HEK293T (cell line): ENCODE measurements around the gene EXOC6.

Source experiments
- BHLHE40 ChIP-seq: fragments of 450-650 bp; IDR thresholded peaks from 2 replicates; pipeline ENCODE4 v1.6.1; 2016; ENCODE audit warnings: mild to moderate bottlenecking, moderate library complexity, borderline replicate concordance
- CTBP1 ChIP-seq: fragments of 450-650 bp; IDR thresholded peaks from 2 replicates; pipeline ENCODE4 v1.6.1; 2016; ENCODE audit warnings: borderline replicate concordance
- ELF4 ChIP-seq: fragments of 450-650 bp; IDR thresholded peaks from 2 replicates; pipeline ENCODE4 v1.6.1; 2017; ENCODE audit warnings: antibody characterized with exemption
- FOXA1 ChIP-seq: fragments of 450-650 bp; IDR thresholded peaks from 2 replicates; pipeline ENCODE4 v1.6.1; 2016; ENCODE audit warnings: mild to moderate bottlenecking
- FOXK2 ChIP-seq: fragments of 450-650 bp; IDR thresholded peaks from 2 replicates; pipeline ENCODE4 v1.6.1; 2016; ENCODE audit warnings: mild to moderate bottlenecking
- FOXM1 ChIP-seq: fragments of 450-650 bp; IDR thresholded peaks from 2 replicates; pipeline ENCODE4 v1.6.1; 2017; ENCODE audit warnings: mild to moderate bottlenecking, borderline replicate concordance
- L3MBTL2 ChIP-seq: fragments of 450-650 bp; conservative IDR thresholded peaks from 2 replicates; pipeline ENCODE4 v1.6.1; 2016; ENCODE audit warnings: mild to moderate bottlenecking
- LEF1 ChIP-seq: fragments of 450-650 bp; IDR thresholded peaks from 2 replicates; pipeline ENCODE4 v1.6.1; 2017; ENCODE audit warnings: mild to moderate bottlenecking, borderline replicate concordance
- NFRKB ChIP-seq: fragments of 450-650 bp; IDR thresholded peaks from 2 replicates; pipeline ENCODE4 v1.6.1; 2016; ENCODE audit warnings: mild to moderate bottlenecking, moderate library complexity
- PKNOX1 ChIP-seq: fragments of 450-650 bp; IDR thresholded peaks from 2 replicates; pipeline ENCODE4 v1.6.1; 2016
- SP1 ChIP-seq: fragments of 450-650 bp; IDR thresholded peaks from 2 replicates; pipeline ENCODE4 v1.6.1; 2017
- TARDBP ChIP-seq: fragments of 450-650 bp; IDR thresholded peaks from 2 replicates; pipeline ENCODE4 v1.6.1; 2016
- ZNF384 ChIP-seq: fragments of 450-650 bp; IDR thresholded peaks from 2 replicates; pipeline ENCODE4 v1.6.1; 2016

GRCh38 chr10:92868036-92868435 lies 19.7 kb downstream of the EXOC6 start:
- no peak for TF ChIP-seq SP1
- TF ChIP-seq BHLHE40: no peak
- no peak for TF ChIP-seq NFRKB
- TF ChIP-seq PKNOX1: no peak
- no peak for TF ChIP-seq ELF4
- no peak for TF ChIP-seq FOXA1
- TF ChIP-seq LEF1: no peak
- TF ChIP-seq FOXM1: no peak
- TF ChIP-seq FOXK2: no peak
- TF ChIP-seq ZNF384: no peak
- TF ChIP-seq CTBP1: no peak
- no peak for TF ChIP-seq TARDBP
- TF ChIP-seq L3MBTL2: no peak
